Adipocyte (in vitro differentiated cells): ENCODE measurements around the gene GIMAP5.

Experiments
- DNase-seq: peaks from one replicate; pipeline ENCODE4 v3.0.0-alpha.2; 2015; ENCODE audit warnings: low read depth
- H3K27me3 ChIP-seq: replicated peaks from 2 replicates; pipeline ENCODE4 v1.7.0; 2013; ENCODE audit warnings: mild to moderate bottlenecking, low read length, moderate library complexity; ENCODE audit not compliant: control insufficient read depth, insufficient read depth
- H3K36me3 ChIP-seq: 2 replicates; pipeline ENCODE4 v1.7.0; 2013; ENCODE audit warnings: low read length, mild to moderate bottlenecking, moderate library complexity; ENCODE audit not compliant: control insufficient read depth, insufficient read depth, severe bottlenecking
- H3K4me1 ChIP-seq: 2 replicates; pipeline ENCODE4 v1.7.0; 2013; ENCODE audit warnings: mild to moderate bottlenecking, low read length, moderate library complexity; ENCODE audit not compliant: control insufficient read depth, insufficient read depth
- H3K4me3 ChIP-seq: 2 replicates; pipeline ENCODE4 v1.7.0; 2013; ENCODE audit warnings: mild to moderate bottlenecking, low read length, moderate library complexity
- H3K9ac ChIP-seq: 2 replicates; pipeline ENCODE4 v1.7.0; 2013; ENCODE audit warnings: mild to moderate bottlenecking, low read length, moderate library complexity
- H3K9me3 ChIP-seq: 2 replicates; pipeline ENCODE4 v1.7.0; 2013; ENCODE audit warnings: mild to moderate bottlenecking, low read length, moderate library complexity; ENCODE audit not compliant: control insufficient read depth

The GIMAP5 gene

GRCh38 chr7:150736864-150737263 lies 354 bp upstream of the GIMAP5 start:
- no peak for DNase-seq
- no peaks in the 10 kb centered on the region for H3K9me3 ChIP-seq
- H3K9ac ChIP-seq, result no peak overlapping the region
- no peak overlapping the region for H3K4me3 ChIP-seq
- H3K4me1 ChIP-seq, result no peaks in the 10 kb centered on the region
- H3K36me3 ChIP-seq, result no peaks in the 10 kb centered on the region
- H3K27me3 ChIP-seq, result peaks cover 21% of the 10 kb centered on the region

DNA sequence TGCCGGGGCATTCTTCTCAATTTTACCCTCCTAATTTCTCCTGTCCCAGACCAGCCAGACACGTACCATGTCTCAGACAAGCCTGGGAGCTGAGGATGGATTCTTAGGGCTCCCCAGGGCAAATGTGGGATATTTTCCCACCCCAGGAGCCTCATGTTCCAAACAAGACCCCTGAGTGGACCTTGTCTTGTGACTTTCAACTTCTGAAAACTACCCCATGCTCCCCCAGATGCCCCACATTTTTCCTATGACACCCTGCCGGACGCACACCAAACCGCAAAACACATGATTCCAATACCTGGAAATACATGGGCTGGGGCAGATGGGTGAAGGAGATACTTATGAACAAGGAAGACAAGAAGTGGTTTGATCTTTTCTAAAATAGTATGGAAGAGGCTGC lies 874 bp downstream of the GIMAP5 start:
- no peak overlapping the region for H3K9ac ChIP-seq
- H3K4me1 ChIP-seq, result no peaks in the 10 kb centered on the region
- DNase-seq, result no peak
- no peak overlapping the region for H3K4me3 ChIP-seq
- H3K27me3 ChIP-seq, result peaks cover 24% of the 10 kb centered on the region
- H3K36me3 ChIP-seq, result no peaks in the 10 kb centered on the region
- H3K9me3 ChIP-seq, result no peaks in the 10 kb centered on the region

DNA sequence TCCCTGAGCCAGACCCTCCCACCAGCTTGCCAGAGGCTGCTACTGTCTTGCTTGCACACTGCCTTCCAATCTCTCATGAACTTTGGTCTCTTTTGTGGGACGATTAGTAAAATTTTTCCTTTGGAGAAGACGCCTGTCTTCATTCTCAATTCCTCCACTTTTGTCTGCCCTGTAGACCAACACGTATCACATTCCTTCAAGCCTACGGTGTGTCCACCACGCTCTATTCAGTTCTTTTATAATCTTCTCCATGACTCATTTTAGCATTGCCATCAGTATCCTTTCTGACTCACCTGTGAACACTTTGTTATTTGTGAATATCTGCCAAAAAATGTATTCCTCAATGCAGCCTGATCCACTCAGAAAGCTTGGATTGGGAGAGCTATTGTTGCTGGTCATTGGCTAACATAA lies 1.4 kb downstream of the GIMAP5 start:
- no peak overlapping the region for H3K9ac ChIP-seq
- no peaks in the 10 kb centered on the region for H3K36me3 ChIP-seq
- DNase-seq, result no peak
- H3K9me3 ChIP-seq, result no peaks in the 10 kb centered on the region
- H3K27me3 ChIP-seq, result peaks cover 27% of the 10 kb centered on the region
- no peaks in the 10 kb centered on the region for H3K4me1 ChIP-seq
- H3K4me3 ChIP-seq, result no peak overlapping the region

DNA sequence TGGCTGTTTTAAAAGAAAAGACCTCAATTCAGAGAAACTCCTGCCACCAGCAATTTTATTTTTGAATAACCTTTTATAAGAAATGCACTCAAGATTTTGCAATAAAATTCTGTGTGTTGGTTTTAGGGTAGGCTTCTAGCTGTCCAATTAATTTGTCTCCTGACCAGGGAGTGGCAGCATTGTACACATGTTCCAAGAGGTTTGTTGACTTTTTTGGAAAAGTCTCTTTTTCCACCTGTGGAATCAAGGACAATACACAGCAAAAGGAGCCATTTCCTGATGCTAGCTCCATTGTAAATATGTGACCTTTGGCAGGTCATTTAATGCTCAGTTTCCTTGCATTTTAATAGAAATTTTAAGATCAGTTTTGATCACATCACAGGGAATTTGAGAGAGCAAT lies 1.8 kb downstream of the GIMAP5 start:
- Histone ChIP-seq H3K4me1 (no peaks in the 10 kb centered on the region), H3K9me3 (no peaks in the 10 kb centered on the region), H3K9ac (no peak overlapping the region), H3K27me3 (peaks cover 27% of the 10 kb centered on the region), H3K36me3 (no peaks in the 10 kb centered on the region), H3K4me3 (no peak overlapping the region)
- DNase-seq, result no peak

GRCh38 chr7:150740053-150740452 lies 2.8 kb downstream of the GIMAP5 start:
- DNase-seq, result no peak
- no peaks in the 10 kb centered on the region for H3K36me3 ChIP-seq
- peaks cover 30% of the 10 kb centered on the region for H3K27me3 ChIP-seq
- H3K4me1 ChIP-seq, result no peaks in the 10 kb centered on the region
- no peak overlapping the region for H3K9ac ChIP-seq
- H3K9me3 ChIP-seq, result no peaks in the 10 kb centered on the region
- no peak overlapping the region for H3K4me3 ChIP-seq

DNA sequence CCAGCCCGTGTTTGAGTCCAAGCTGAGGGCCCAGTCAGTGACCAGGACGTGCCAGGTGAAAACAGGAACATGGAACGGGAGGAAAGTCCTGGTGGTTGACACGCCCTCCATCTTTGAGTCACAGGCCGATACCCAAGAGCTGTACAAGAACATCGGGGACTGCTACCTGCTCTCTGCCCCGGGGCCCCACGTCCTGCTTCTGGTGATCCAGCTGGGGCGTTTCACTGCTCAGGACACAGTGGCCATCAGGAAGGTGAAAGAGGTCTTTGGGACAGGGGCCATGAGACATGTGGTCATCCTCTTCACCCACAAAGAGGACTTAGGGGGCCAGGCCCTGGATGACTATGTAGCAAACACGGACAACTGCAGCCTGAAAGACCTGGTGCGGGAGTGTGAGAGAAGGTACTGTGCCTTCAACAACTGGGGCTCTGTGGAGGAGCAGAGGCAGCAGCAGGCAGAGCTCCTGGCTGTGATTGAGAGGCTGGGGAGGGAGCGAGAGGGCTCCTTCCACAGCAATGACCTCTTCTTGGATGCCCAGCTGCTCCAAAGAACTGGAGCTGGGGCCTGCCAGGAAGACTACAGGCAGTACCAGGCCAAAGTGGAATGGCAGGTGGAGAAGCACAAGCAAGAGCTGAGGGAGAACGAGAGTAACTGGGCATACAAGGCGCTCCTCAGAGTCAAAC lies 5.2 kb downstream of the GIMAP5 start:
- Histone ChIP-seq H3K9me3 (no peaks in the 10 kb centered on the region), H3K4me1 (no peaks in the 10 kb centered on the region), H3K9ac (no peak overlapping the region), H3K4me3 (no peak overlapping the region), H3K36me3 (no peaks in the 10 kb centered on the region), H3K27me3 (peaks cover 28% of the 10 kb centered on the region)
- DNase-seq, result no peak

DNA sequence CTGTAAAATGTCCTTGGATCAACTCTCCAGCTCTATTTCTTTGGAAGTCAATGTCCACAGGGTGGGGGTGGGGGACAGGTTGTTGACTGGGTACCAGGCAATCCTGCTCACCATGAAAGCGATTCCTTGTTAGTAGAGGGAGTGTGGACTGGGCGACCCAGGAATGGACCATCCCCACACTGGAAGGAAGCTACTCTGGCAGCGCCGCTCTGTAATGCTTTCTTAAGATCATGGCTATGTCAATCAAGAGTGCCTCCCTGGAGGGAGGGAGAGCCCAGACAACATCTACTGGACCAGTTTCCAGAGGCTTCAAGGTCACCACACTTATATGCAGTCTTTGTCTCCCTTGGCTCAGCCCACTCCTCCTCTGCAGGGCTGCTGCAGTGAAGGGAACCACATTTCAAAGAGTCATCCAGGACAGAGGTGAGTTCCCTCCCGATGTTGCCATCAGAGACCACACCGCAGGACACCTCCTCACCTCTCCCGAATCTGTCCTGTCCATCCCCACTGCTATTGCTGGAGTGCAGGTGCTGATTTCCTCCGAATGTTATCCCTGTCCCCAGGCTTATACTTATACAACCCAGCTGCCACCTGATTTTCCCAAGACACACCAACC lies 6.9 kb downstream of the GIMAP5 start:
- no peak overlapping the region for H3K4me3 ChIP-seq
- H3K9ac ChIP-seq, result no peak overlapping the region
- H3K36me3 ChIP-seq, result no peaks in the 10 kb centered on the region
- no peak for DNase-seq
- no peaks in the 10 kb centered on the region for H3K9me3 ChIP-seq
- H3K4me1 ChIP-seq, result no peaks in the 10 kb centered on the region
- H3K27me3 ChIP-seq, result peaks cover 26% of the 10 kb centered on the region

DNA sequence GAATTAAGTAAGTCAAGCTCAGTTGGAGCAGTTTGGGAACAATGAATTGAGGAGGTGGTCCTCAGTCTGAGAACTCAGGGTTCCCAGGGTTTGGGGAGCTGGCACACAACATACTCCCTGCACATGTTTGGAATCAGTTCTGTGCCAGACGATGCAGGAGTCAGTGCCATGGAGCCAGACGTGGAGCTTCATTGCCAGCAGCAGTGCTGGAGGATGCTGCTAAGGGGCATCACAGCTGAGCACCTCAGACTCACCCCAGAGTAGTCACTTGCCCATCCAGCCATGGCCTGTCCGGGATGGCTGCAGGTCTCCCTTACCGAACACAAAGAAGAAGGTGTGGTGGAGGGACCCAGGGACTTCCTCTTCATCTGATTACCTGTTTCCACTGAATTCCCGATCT lies 7.9 kb downstream of the GIMAP5 start:
- Histone ChIP-seq H3K4me3 (no peak overlapping the region), H3K27me3 (peaks cover 26% of the 10 kb centered on the region), H3K9me3 (no peaks in the 10 kb centered on the region), H3K36me3 (no peaks in the 10 kb centered on the region), H3K4me1 (no peaks in the 10 kb centered on the region), H3K9ac (no peak overlapping the region)
- no peak for DNase-seq

- no peak for DNase-seq
- no peaks in the 10 kb centered on the region for H3K36me3 ChIP-seq
- H3K9ac ChIP-seq, result no peak overlapping the region
- no peaks in the 10 kb centered on the region for H3K4me1 ChIP-seq
- H3K9me3 ChIP-seq, result no peaks in the 10 kb centered on the region
- H3K27me3 ChIP-seq, result peaks cover 20% of the 10 kb centered on the region
- H3K4me3 ChIP-seq, result no peak overlapping the region
These were observed 8.7 kb downstream of the GIMAP5 start for GRCh38 chr7:150745876-150746275.

DNA sequence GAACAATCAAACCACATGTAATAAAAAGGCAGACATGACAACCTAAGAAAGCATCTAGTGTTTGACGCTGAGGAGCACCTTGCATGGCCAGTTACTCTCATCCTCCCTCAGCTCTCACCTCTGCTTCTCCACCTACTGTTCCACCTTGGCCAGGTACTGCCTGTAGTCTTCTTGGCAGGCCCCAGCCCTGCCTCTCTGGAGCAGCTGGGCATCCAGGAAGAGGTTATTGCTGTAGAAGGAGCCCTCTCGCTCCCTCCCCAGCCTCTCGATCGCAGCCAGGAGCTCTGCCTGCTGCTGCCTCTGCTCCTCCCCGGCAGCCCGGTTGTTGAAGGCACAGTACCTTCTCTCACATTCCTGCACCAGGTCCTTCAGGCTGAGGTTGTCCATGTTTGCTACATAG lies 9.7 kb downstream of the GIMAP5 start:
- Histone ChIP-seq H3K9ac (no peak overlapping the region), H3K9me3 (no peaks in the 10 kb centered on the region), H3K4me3 (no peak overlapping the region), H3K36me3 (no peaks in the 10 kb centered on the region), H3K4me1 (no peaks in the 10 kb centered on the region), H3K27me3 (peaks cover 17% of the 10 kb centered on the region)
- DNase-seq, result no peak

DNA sequence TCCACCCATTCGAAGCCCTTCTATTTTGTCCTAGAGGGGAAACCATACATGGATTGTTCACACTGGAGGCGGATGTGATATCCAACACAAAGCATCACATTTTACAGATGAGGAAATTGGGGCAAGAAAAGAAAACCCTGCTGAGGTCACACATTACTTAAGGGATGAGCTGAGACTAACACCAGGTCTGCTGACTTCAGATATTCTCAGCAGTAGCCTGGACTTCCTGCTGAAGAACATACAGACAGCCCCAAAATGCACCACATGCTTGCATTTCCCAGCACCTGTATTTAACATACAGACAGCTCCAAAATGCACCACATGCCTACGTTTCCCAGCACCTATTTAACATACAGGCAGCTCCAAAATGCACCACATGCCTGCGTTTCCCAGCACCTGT lies 11.2 kb downstream of the GIMAP5 start:
- no peak overlapping the region for H3K4me3 ChIP-seq
- no peaks in the 10 kb centered on the region for H3K36me3 ChIP-seq
- peaks cover 11% of the 10 kb centered on the region for H3K27me3 ChIP-seq
- H3K9me3 ChIP-seq, result no peaks in the 10 kb centered on the region
- DNase-seq, result no peak
- H3K9ac ChIP-seq, result no peak overlapping the region
- no peaks in the 10 kb centered on the region for H3K4me1 ChIP-seq

GRCh38 chr7:150751702-150752101 lies 14.5 kb downstream of the GIMAP5 start:
- Histone ChIP-seq H3K9ac (no peak overlapping the region), H3K9me3 (no peaks in the 10 kb centered on the region), H3K4me3 (no peak overlapping the region), H3K27me3 (peaks cover 9% of the 10 kb centered on the region), H3K36me3 (no peaks in the 10 kb centered on the region), H3K4me1 (no peaks in the 10 kb centered on the region)
- no peak for DNase-seq
